ENCODE data around the gene SFI1. TPM values are rescaled to one million over a fixed set of nuclear protein-coding genes. Genes with fewer than 3 reads are reported as not detected.

Gene SFI1
- total RNA-seq, 1 donor from 2014 or later = 38.0 TPM

DNA sequence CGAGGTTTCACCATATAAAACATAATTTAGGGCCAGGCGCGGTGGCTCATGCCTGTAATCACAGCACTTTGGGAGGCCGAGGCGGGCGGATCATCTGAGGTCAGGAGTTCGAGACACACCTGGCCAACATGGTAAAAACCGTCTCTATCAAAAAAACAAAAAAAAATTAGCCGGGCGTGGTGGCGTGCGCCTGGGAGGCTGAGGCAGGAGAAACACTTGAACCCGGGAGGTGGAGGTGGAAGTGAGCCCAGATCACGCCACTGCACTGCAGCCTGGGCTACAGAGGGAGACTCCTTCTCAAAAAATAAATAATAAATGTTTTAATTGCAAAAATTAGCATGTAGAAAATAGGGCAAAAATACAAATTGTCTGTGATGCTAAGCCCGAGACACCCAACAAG is 993 bp upstream of the SFI1 start:
- DNase-seq = no peak
- ATAC-seq = no peak
- intact Hi-C loops (cut with DNase I) = no loop called here
- Histone ChIP-seq H3K9me3 (no peaks in the 10 kb centered on the region), H3K4me3 (peak overlapping the region; percentile 85), H3K36me3 (no peaks in the 10 kb centered on the region), H3K27me3 (no peaks in the 10 kb centered on the region), H3K27ac (peak overlapping the region; percentile 65), H3K4me1 (peaks cover 14% of the 10 kb centered on the region)
- TF ChIP-seq, protein P1, sequence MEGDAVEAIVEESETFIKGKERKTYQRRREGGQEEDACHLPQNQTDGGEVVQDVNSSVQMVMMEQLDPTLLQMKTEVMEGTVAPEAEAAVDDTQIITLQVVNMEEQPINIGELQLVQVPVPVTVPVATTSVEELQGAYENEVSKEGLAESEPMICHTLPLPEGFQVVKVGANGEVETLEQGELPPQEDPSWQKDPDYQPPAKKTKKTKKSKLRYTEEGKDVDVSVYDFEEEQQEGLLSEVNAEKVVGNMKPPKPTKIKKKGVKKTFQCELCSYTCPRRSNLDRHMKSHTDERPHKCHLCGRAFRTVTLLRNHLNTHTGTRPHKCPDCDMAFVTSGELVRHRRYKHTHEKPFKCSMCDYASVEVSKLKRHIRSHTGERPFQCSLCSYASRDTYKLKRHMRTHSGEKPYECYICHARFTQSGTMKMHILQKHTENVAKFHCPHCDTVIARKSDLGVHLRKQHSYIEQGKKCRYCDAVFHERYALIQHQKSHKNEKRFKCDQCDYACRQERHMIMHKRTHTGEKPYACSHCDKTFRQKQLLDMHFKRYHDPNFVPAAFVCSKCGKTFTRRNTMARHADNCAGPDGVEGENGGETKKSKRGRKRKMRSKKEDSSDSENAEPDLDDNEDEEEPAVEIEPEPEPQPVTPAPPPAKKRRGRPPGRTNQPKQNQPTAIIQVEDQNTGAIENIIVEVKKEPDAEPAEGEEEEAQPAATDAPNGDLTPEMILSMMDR (IDR thresholded peaks at IDR 0.05) = no peak

- TF ChIP-seq, protein P1 (IDR thresholded peaks at IDR 0.05) = no peak
- H3K9me3 ChIP-seq = no peaks in the 10 kb centered on the region
- ATAC-seq (peak; percentile 32), DNase-seq (peak; percentile 73)
- intact Hi-C loops (cut with DNase I) = no loop called here
- peak overlapping the region; percentile 85 for H3K4me3 ChIP-seq
- no peaks in the 10 kb centered on the region for H3K36me3 ChIP-seq
- H3K27ac ChIP-seq = peak overlapping the region; percentile 65
- H3K4me1 ChIP-seq = peaks cover 6% of the 10 kb centered on the region
- H3K27me3 ChIP-seq = no peaks in the 10 kb centered on the region
These were observed 405 bp downstream of the SFI1 start for GRCh38 chr22:31496735-31497146.

DNA sequence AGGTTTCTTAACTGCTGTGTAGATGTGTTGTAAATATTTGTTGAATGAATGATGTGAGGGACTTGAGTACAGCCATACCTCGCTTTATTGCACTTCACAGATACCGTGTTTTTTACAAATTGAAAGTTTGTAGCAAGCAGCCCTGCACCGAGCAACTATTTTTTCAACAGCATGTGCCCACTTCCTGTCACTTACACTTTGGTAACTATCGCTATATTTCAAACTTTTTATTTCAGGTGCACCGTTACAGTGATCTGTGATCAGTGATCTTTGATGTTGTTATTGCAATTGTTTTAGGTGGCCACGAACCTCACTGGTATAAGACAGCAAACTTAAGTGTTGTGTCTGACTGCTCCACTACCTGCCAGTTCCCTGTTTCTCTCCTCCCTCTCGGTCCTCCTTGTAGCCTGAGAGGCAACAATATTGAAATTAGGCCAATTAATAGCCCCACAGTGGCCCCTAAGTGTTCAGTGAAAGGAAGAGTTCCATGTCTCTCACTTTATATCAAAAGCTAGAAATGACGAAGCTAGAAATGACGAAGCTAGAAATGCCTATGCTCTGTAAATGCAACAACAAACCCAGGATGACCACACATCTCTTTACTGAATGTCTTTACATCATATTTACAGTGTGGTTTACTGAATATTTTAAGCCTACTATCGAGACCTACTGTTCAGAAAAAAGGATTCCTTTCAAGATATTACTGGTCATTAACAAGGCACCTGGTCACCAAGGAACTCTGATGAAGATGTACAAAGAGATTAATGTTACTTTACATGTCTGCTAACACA is 1.0 kb downstream of the SFI1 start:
- H3K27ac ChIP-seq = no peak overlapping the region
- H3K36me3 ChIP-seq = no peaks in the 10 kb centered on the region
- ATAC-seq (no peak), DNase-seq (no peak)
- no peaks in the 10 kb centered on the region for H3K9me3 ChIP-seq
- no peaks in the 10 kb centered on the region for H3K27me3 ChIP-seq
- TF ChIP-seq, protein P1 (IDR thresholded peaks at IDR 0.05) = no peak
- peaks cover 6% of the 10 kb centered on the region for H3K4me1 ChIP-seq
- intact Hi-C loops (cut with DNase I) = no loop called here
- H3K4me3 ChIP-seq = peak overlapping the region; percentile 85

- TF ChIP-seq, protein P1 (IDR thresholded peaks at IDR 0.05) = no peak
- Histone ChIP-seq H3K4me1 (no peaks in the 10 kb centered on the region), H3K27me3 (no peaks in the 10 kb centered on the region), H3K27ac (no peak overlapping the region), H3K4me3 (no peak overlapping the region), H3K36me3 (no peaks in the 10 kb centered on the region), H3K9me3 (no peaks in the 10 kb centered on the region)
- DNase-seq = no peak
- no peak for ATAC-seq
- intact Hi-C loops (cut with DNase I) = no loop called here
These were observed 5.4 kb downstream of the SFI1 start for GRCh38 chr22:31501738-31502137.

- ATAC-seq (no peak), DNase-seq (no peak)
- H3K4me3 ChIP-seq = no peak overlapping the region
- no peaks in the 10 kb centered on the region for H3K4me1 ChIP-seq
- peaks cover 1% of the 10 kb centered on the region for H3K36me3 ChIP-seq
- intact Hi-C loops (cut with DNase I) = no loop called here
- H3K9me3 ChIP-seq = no peaks in the 10 kb centered on the region
- TF ChIP-seq, protein P1 (IDR thresholded peaks at IDR 0.05) = no peak
- H3K27ac ChIP-seq = no peak overlapping the region
- H3K27me3 ChIP-seq = no peaks in the 10 kb centered on the region
These were observed 7.1 kb downstream of the SFI1 start for GRCh38 chr22:31503211-31503964.

Data from upper lobe of right lung (tissue), 1 donor.